Peyer's patch (tissue), 4 donors: Measurements from ENCODE around the gene LSM8.

Experiments used
- POLR2A ChIP-seq, 2 donors: fragments of 450-650 bp; IDR thresholded peaks; one replicate each; pipeline ENCODE4 v1.5.1; 2017; ENCODE audit warnings: antibody characterized with exemption in 2 of 2, mild to moderate bottlenecking in 2 of 2, moderate library complexity in 2 of 2
- TF ChIP-seq, protein P1 (sequence below), 6 experiments: fragments of 450-650 bp in 4 of 6; fragments of 200-600 bp in 2 of 6; sonication (generic) in 1 of 6; IDR thresholded peaks; one replicate each; pipeline ENCODE4 v1.5.1; 2017 to 2019; ENCODE audit warnings: antibody characterized with exemption in 6 of 6, mild to moderate bottlenecking in 3 of 6, moderate library complexity in 1 of 6

DNA sequence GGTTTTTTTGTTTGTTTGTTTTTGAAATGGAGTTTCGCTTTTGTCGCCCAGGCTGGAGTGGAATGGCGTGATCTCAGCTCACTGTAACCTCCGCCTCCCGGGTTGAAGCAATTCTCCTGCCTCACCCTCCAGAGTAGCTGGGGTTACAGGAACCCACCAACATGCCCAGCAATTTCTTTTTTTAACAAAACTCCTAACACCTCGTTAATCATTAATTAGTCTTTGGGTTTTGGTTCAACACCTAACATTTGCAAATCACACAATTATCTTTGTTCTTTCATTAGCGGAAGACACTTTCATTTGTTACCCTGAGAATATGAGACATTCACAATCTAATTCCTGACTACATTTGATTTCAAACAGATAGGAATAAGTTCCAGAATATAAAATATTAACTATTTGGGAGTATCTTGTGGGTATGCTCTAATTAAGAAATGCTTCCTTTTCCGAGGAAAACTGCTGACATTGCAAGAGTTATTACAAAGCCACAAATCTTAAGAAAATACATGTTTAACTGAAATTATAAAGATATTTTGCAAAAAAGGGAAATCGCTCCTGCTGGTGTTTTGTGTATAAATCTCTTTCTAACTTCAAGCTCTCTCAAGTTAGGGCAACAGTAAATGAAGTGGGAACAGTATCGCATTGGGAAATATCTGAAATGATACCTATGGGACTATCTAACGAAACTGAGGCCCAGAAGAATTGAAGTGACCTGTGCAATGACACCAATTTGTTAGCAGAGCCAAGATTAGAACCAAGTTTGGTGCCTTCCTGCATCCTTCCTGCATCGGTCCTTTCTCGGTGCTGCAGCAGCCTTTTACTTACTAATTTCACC lies 1.2 kb upstream of the LSM8 start:
- TF ChIP-seq, protein P1, sequence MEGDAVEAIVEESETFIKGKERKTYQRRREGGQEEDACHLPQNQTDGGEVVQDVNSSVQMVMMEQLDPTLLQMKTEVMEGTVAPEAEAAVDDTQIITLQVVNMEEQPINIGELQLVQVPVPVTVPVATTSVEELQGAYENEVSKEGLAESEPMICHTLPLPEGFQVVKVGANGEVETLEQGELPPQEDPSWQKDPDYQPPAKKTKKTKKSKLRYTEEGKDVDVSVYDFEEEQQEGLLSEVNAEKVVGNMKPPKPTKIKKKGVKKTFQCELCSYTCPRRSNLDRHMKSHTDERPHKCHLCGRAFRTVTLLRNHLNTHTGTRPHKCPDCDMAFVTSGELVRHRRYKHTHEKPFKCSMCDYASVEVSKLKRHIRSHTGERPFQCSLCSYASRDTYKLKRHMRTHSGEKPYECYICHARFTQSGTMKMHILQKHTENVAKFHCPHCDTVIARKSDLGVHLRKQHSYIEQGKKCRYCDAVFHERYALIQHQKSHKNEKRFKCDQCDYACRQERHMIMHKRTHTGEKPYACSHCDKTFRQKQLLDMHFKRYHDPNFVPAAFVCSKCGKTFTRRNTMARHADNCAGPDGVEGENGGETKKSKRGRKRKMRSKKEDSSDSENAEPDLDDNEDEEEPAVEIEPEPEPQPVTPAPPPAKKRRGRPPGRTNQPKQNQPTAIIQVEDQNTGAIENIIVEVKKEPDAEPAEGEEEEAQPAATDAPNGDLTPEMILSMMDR (IDR thresholded peaks at IDR 0.05): no peak
- TF ChIP-seq POLR2A (IDR thresholded peaks at IDR 0.05): no peak
